Epithelial cell of proximal tubule (primary cell): Measurements from ENCODE around the gene PCK2. TPM values are rescaled to one million over a fixed set of nuclear protein-coding genes. Genes with fewer than 3 reads are reported as not detected.

Source experiments
- DNase-seq: peaks from one replicate; pipeline ENCODE4 v3.0.0-alpha.2; 2011; ENCODE audit warnings: low read depth
- H3K4me3 ChIP-seq: 2 replicates; pipeline ENCODE4 v1.5.1; 2011; ENCODE audit warnings: low read depth, mild to moderate bottlenecking, low read length
- CTCF ChIP-seq: conservative IDR thresholded peaks from 2 replicates; pipeline ENCODE4 v1.5.1; 2012; ENCODE audit warnings: low read depth, mild to moderate bottlenecking, low read length
- total RNA-seq: library from RNA; depleted of rRNA; stranded (reverse); fragments of >200 nt; gene quantifications from 2 replicates; pipeline ENCODE4 v1.2.3, GENCODE V29; 2015

PCK2 gene
- total RNA-seq, 1 donor from 2014 or later: 40.0 TPM

- no peak overlapping the region for H3K4me3 ChIP-seq
- TF ChIP-seq CTCF: no peak
- no peak for DNase-seq
Observed at GRCh38 chr14:24068711-24069410, 25.2 kb upstream of the PCK2 start.

- no peak for TF ChIP-seq CTCF
- DNase-seq: no peak
- no peak overlapping the region for H3K4me3 ChIP-seq
Observed at GRCh38 chr14:24069411-24069735, 24.7 kb upstream of the PCK2 start.

GRCh38 chr14:24070285-24071143 lies 23.6 kb upstream of the PCK2 start:
- TF ChIP-seq CTCF: no peak
- no peak for DNase-seq

GRCh38 chr14:24071144-24071697 lies 22.9 kb upstream of the PCK2 start, which contains the start of gene CPNE6:
TSS of gene CPNE6 (plus strand) at chr14:24071562. CDS start at chr14:24072937, 1,375 bp downstream.
- no peak within 1 kb of the TSS for H3K4me3 ChIP-seq
- no peak for TF ChIP-seq CTCF
- DNase-seq: no peak

More at GRCh38 chr14:24070285-24071143, 23.6 kb upstream of the PCK2 start:
- no peak overlapping the region for H3K4me3 ChIP-seq

- DNase-seq: no peak
- TF ChIP-seq CTCF: no peak
- H3K4me3 ChIP-seq: no peak overlapping the region
Observed at GRCh38 chr14:24071836-24072430, 22.2 kb upstream of the PCK2 start.

- DNase-seq: no peak
- no peak for TF ChIP-seq CTCF
- H3K4me3 ChIP-seq: no peak overlapping the region
Observed at GRCh38 chr14:24072436-24072835, 21.7 kb upstream of the PCK2 start.
